Heart left ventricle (tissue), 16 donors: ENCODE measurements around the gene SORCS1. TPM values are rescaled to one million over a fixed set of nuclear protein-coding genes. Genes with fewer than 3 reads are reported as not detected.

ENCODE experiments used
- ATAC-seq, 4 donors: fragments of 200-7000 bp; cut with Tn5 transposase; one replicate each; pipeline ENCODE4 v1.9.1; 2020 to 2022; ENCODE audit warnings: moderate library complexity in 4 of 4, mild to moderate bottlenecking in 3 of 4, moderate number of reproducible peaks in 1 of 4
- DNase-seq, 5 donors: peaks; one replicate each; pipeline ENCODE4 v3.0.0-alpha.2; 2020
- H3K27ac ChIP-seq, 12 donors: fragments of 200-600 bp; sonication (generic) in 4 of 12; one replicate each; pipeline versions ENCODE4 v1.5.0 to v1.8.0; 2016 to 2022; ENCODE audit warnings: mild to moderate bottlenecking in 2 of 12
- H3K27me3 ChIP-seq, 9 donors: fragments of 200-600 bp; sonication (generic) in 2 of 9; one replicate each; pipeline versions ENCODE4 v1.5.1 to v1.8.0; 2016 to 2022; ENCODE audit warnings: mild to moderate bottlenecking in 3 of 9
- H3K36me3 ChIP-seq, 9 donors: fragments of 200-600 bp; sonication (generic) in 2 of 9; one replicate each; pipeline versions ENCODE4 v1.5.0 to v1.8.0; 2018 to 2022; ENCODE audit warnings: mild to moderate bottlenecking in 2 of 9
- H3K4me1 ChIP-seq, 12 donors: fragments of 200-600 bp; sonication (generic) in 4 of 12; one replicate each; pipeline versions ENCODE4 v1.5.0 to v1.8.0; 2016 to 2022; ENCODE audit warnings: mild to moderate bottlenecking in 3 of 12
- H3K4me3 ChIP-seq, 12 donors: fragments of 200-600 bp; sonication (generic) in 4 of 12; one replicate each; pipeline versions ENCODE4 v1.5.0 to v1.8.0; 2017 to 2022; ENCODE audit warnings: mild to moderate bottlenecking in 9 of 12, moderate library complexity in 4 of 12
- H3K9me3 ChIP-seq, 12 donors: fragments of 200-600 bp; sonication (generic) in 4 of 12; one replicate each; pipeline versions ENCODE4 v1.5.0 to v1.8.0; 2016 to 2022; ENCODE audit warnings: mild to moderate bottlenecking in 1 of 12
- CTCF ChIP-seq, 12 donors: fragments of 200-600 bp; sonication (generic) in 4 of 12; IDR thresholded peaks; one replicate each; pipeline versions ENCODE4 v1.5.0 to v1.8.0; 2018 to 2022; ENCODE audit warnings: antibody characterized with exemption in 12 of 12, mild to moderate bottlenecking in 5 of 12
- POLR2A ChIP-seq, 2 donors: fragments of 450-650 bp; IDR thresholded peaks; one replicate each; pipeline ENCODE4 v1.6.1; 2017; ENCODE audit warnings: antibody characterized with exemption in 2 of 2, mild to moderate bottlenecking in 2 of 2, moderate library complexity in 2 of 2
- WGBS, 4 donors: extraction: QIAGEN DNeasy Blood & Tissue Kit in 2 of 4; methylation state at CpG; one replicate each; pipeline versions ENCODE4 v1.1.5 to v1.1.7; 2013 to 2018; 5-methylcytosine and 5-hydroxymethylcytosine counted together
- intact Hi-C, 10 donors: fragments of 100-400 bp; cut with DNase I; formaldehyde crosslinking; loops; one replicate each; pipeline versions ENCODE4 v1.11.1 to v1.14.2; 2022
- polyA plus RNA-seq, 2 donors: library from polyadenylated mRNA; stranded (reverse); fragments of 200-250 nt; gene quantifications; one replicate each; pipeline ENCODE4 v1.2.3, GENCODE V29; 2013
- total RNA-seq, 9 donors: library from RNA; depleted of rRNA in 2 of 9; stranded (reverse); fragments of >200 nt in 2 of 9; fragmentation: NEBNext Ultra II Directional in 3 of 9; extraction: Animal tissue kit (Norgen Biotek cat#: 25700) in 3 of 9; gene quantifications; one replicate each; pipeline versions ENCODE4 v1.1.0 to v1.2.4, GENCODE V29; 2016 to 2023
- donor health status: ischemic (EF 13 %, LVEDD 7.1; RV severe dilation, severe dysfunction).
- donor health status: healthy with polysubstance abuse.
- donor health status: DM: no; HTN: yes; CAD: no.
- donor health status: DM: no; HTN: no; CAD: no.
- donor health status: ischemic (EF 25% LVEDD 6.9; RV normal size, moderate dysfunction).
- donor health status: ischemic (EF 25% LVEDD 5.7; RV mildly dilated, moderate dysfunction).
- donor health status: healthy.
- donor health status: DM: yes; HTN: yes; CAD: no.
- donor health status: ischemic (EF 35%, LVEDD 5.7; RV mildly dilated, moderate dysfunction).
- donor health status: nonischemic (EF 11% LVEDD 7.7; RV severe dilation, severe dysfunction).
- donor health status: DM: yes; HTN: yes; CAD: no.
- donor health status: PGD.
- donor health status: ischemic (EF 29% LVEDD 5.4; RV normal size, mild dysfunction).
- donor health status: nonischemic (EF 23%, LVEDD 6.1; RV moderate dilation, normal function).

SORCS1 gene
- total and polyA plus RNA-seq, 11 donors, result 0.23 to 5.7 (median 1.1) TPM

GRCh38 chr10:106785528-106785927 is 379.0 kb downstream of the SORCS1 start:
- no peaks in the 10 kb centered on the region for H3K9me3 ChIP-seq
- no peaks in the 10 kb centered on the region for H3K4me1 ChIP-seq
- DNase-seq (no peak), ATAC-seq (no peak)
- TF ChIP-seq CTCF (IDR thresholded peaks at IDR 0.05) (no peak), POLR2A (IDR thresholded peaks at IDR 0.05) (no peak)
- WGBS, 4 donors, result 65 to 79% (median 71%) methylated on average over 3 of the region's 3 CpGs
- H3K27me3 ChIP-seq, result no peaks in the 10 kb centered on the region
- H3K27ac ChIP-seq, result no peak overlapping the region
- H3K36me3 ChIP-seq, result no peaks in the 10 kb centered on the region
- intact Hi-C loops, result no loop called here
- H3K4me3 ChIP-seq, result no peak overlapping the region

- no peak for TF ChIP-seq CTCF (IDR thresholded peaks at IDR 0.05)
- no peak for TF ChIP-seq POLR2A (IDR thresholded peaks at IDR 0.05)
- H3K4me1 ChIP-seq, result no peaks in the 10 kb centered on the region
- DNase-seq (no peak), ATAC-seq (no peak)
- no peak overlapping the region for H3K4me3 ChIP-seq
- H3K27me3 ChIP-seq, result peaks cover 0 to 7% (median 0%) of the 10 kb centered on the region in 9 donors
- no peaks in the 10 kb centered on the region for H3K9me3 ChIP-seq
- H3K36me3 ChIP-seq, result no peaks in the 10 kb centered on the region
- WGBS, 4 donors, result 40 to 69% (median 59%) methylated on average over 3 of the region's 3 CpGs
- no peak overlapping the region for H3K27ac ChIP-seq
- intact Hi-C loops, result no loop called here
Observed at GRCh38 chr10:106780632-106781031, 383.9 kb downstream of the SORCS1 start.

GRCh38 chr10:106777841-106778240 is 386.7 kb downstream of the SORCS1 start:
- no peak overlapping the region for H3K4me3 ChIP-seq
- H3K27me3 ChIP-seq, result peaks cover 0 to 11% (median 0%) of the 10 kb centered on the region in 9 donors
- TF ChIP-seq POLR2A (IDR thresholded peaks at IDR 0.05), result no peak
- no peak for TF ChIP-seq CTCF (IDR thresholded peaks at IDR 0.05)
- intact Hi-C loops, result no loop called here
- 34 to 55% (median 46%) methylated on average over 1 of the region's 1 CpG for WGBS, 4 donors
- no peak overlapping the region for H3K27ac ChIP-seq
- ATAC-seq (no peak), DNase-seq (no peak)
- no peaks in the 10 kb centered on the region for H3K4me1 ChIP-seq
- H3K9me3 ChIP-seq, result no peaks in the 10 kb centered on the region
- no peaks in the 10 kb centered on the region for H3K36me3 ChIP-seq

- no peak for DNase-seq
Observed at GRCh38 chr10:106775127-106775526, 389.4 kb downstream of the SORCS1 start.

More at GRCh38 chr10:106775127-106775526, 389.4 kb downstream of the SORCS1 start:
- WGBS, 4 donors, result 75 to 83% (median 79%) methylated on average over 4 of the region's 4 CpGs
- H3K27ac ChIP-seq, result no peak overlapping the region
- intact Hi-C loops, result no loop called here
- H3K9me3 ChIP-seq, result no peaks in the 10 kb centered on the region
- TF ChIP-seq CTCF (IDR thresholded peaks at IDR 0.05), result no peak
- TF ChIP-seq POLR2A (IDR thresholded peaks at IDR 0.05), result no peak
- H3K4me3 ChIP-seq, result no peak overlapping the region
- no peaks in the 10 kb centered on the region for H3K36me3 ChIP-seq
- peaks cover 0 to 11% (median 0%) of the 10 kb centered on the region in 9 donors for H3K27me3 ChIP-seq
- no peak for ATAC-seq
- H3K4me1 ChIP-seq, result no peaks in the 10 kb centered on the region
